SK-N-MC (cell line): ENCODE measurements around the gene DNAJC17.

Experiments
- EZH2 ChIP-seq: fragments of 200-600 bp; sonication (generic); IDR thresholded peaks from one replicate; pipeline ENCODE4 v1.6.1; 2017; ENCODE audit warnings: antibody characterized with exemption
- FOXP2 ChIP-seq: optimal IDR thresholded peaks from 2 replicates; pipeline ENCODE3; 2011; ENCODE audit warnings: mild to moderate bottlenecking, moderate library complexity; ENCODE audit not compliant: insufficient read depth; ENCODE audit errors: extremely low read length, control extremely low read depth
- POLR2AphosphoS5 ChIP-seq: IDR thresholded peaks from 2 replicates; pipeline ENCODE4 v1.6.1; 2012; ENCODE audit warnings: mild to moderate bottlenecking, low read depth, low read length, borderline replicate concordance

GRCh38 chr15:40825661-40826422, 18.6 kb upstream of the DNAJC17 start:
- TF ChIP-seq EZH2 (no peak), POLR2AphosphoS5 (no peak), FOXP2 (no peak)
